Measurements from ENCODE around the gene MYO5B.

- TF ChIP-seq POLR2AphosphoS5 (IDR thresholded peaks at IDR 0.05) (no peak), POLR2A (IDR thresholded peaks at IDR 0.05) (no peak)
- TF ChIP-seq, protein P1, sequence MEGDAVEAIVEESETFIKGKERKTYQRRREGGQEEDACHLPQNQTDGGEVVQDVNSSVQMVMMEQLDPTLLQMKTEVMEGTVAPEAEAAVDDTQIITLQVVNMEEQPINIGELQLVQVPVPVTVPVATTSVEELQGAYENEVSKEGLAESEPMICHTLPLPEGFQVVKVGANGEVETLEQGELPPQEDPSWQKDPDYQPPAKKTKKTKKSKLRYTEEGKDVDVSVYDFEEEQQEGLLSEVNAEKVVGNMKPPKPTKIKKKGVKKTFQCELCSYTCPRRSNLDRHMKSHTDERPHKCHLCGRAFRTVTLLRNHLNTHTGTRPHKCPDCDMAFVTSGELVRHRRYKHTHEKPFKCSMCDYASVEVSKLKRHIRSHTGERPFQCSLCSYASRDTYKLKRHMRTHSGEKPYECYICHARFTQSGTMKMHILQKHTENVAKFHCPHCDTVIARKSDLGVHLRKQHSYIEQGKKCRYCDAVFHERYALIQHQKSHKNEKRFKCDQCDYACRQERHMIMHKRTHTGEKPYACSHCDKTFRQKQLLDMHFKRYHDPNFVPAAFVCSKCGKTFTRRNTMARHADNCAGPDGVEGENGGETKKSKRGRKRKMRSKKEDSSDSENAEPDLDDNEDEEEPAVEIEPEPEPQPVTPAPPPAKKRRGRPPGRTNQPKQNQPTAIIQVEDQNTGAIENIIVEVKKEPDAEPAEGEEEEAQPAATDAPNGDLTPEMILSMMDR (IDR thresholded peaks at IDR 0.05), result no peak
Observed at GRCh38 chr18:50034029-50034428, 160.9 kb downstream of the MYO5B start.
